Suppressor macrophage (primary cell): ENCODE results near the gene SLC25A47.

ENCODE experiments used
- DNase-seq, 4 experiments: peaks; one replicate each; pipeline ENCODE4 v3.0.0-alpha.2; 2020 to 2022

Gene SLC25A47

DNA sequence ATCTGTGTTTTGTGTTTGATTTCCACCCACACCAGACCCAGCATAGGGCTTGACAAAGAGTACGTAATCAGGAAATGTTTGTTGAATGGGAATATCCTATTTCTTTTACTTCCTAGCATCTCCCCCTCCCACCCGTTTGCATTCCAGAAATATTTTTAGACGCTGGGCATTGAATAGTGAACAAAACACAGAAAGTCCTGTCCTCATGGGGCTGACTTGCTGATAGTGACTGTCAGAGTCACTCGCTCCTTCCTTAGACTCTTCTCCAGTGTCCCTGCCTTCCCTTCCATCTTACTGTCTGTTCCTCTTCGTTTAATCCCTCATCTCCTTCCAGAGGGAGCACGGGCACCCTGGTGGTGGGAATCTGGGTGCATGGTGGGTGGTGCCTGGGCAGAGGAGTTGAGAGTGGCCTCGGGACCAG lies 53.6 kb downstream of the SLC25A47 start:
- DNase-seq: peak; percentile 28 to 48 (median 38)
